ENCODE results near the gene PLD3. TPM values are rescaled to one million over a fixed set of nuclear protein-coding genes. Genes with fewer than 3 reads are reported as not detected.
A peak's percentile ranks its signal among the peaks of the same experiment; 100 is the strongest.

Gene PLD3
- total RNA-seq, 1 experiment from 2014 or later, result 146 TPM

DNA sequence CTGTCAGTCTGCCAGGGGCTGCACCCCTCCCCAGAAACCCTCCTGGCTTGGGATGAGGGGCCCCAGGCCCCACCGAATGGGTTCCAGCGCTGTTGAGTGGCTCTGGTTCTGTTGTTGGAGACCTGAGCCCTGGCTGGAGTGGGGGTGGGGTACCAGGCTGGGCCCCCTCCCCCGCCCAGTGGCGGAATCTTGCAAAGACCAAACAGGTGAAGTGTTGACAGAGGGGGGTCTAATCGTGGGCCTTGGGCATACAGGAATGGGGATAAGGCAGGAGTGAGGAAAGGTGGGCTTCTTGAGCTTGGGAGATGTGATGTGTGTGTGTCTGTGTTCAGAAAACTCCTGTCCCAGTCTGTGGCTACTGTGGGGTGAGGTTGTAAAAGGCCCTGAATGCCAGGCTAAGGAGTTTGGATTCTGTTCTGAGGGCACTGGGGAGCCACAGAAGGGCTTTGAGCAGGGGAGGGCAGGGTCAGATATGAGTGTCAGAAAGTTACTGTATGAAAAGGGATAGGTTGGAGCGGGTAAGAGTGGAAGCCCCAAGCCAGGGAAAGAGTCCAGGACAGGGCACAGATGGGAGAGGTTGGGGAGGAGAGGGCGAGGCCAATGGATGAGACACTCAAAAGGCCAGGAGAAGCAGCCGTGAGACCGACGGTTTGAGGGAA, 41.7 kb downstream of the PLD3 start, which contains the start of gene HIPK4:
HIPK4 (minus strand) TSS at position 98 of the 659 bp plus-strand sequence. CDS start 279 bp downstream, outside the sequence.
- H3K36me3 ChIP-seq (ENCODE audit: low read depth), result no peaks in the 10 kb centered on the region
- no peak for DNase-seq
- no peak within 1 kb of the TSS for H3K4me2 ChIP-seq
- no peaks in the 10 kb centered on the region for H3K9me3 ChIP-seq (ENCODE audit: insufficient read depth, low read depth)
- intact Hi-C loops (cut with micrococcal nuclease; ENCODE audit: unreplicated experiment), result loop anchor here (5.0 to 10.0 kb wide), 2 partner anchors 43 to 135 kb away; partner anchors contain the start of genes C19orf47 and PLD3
- H3K4me1 ChIP-seq (replicated peaks; ENCODE audit: insufficient read depth), result peaks cover 18% of the 10 kb centered on the region
- H3K9me2 ChIP-seq (ENCODE audit: insufficient read depth), result no peaks in the 10 kb centered on the region
- no peak within 1 kb of the TSS for H3K27ac ChIP-seq
- CTCF ChIA-PET, result no interaction called here
- no peak within 1 kb of the TSS for H2AFZ ChIP-seq
- H3K4me3 ChIP-seq, result no peak within 1 kb of the TSS
- H3K79me2 ChIP-seq (ENCODE audit: low read depth), result no peaks in the 10 kb centered on the region
- POLR2A ChIA-PET (ENCODE audit: unreplicated experiment), result no interaction called here
- TF ChIP-seq, protein P1, sequence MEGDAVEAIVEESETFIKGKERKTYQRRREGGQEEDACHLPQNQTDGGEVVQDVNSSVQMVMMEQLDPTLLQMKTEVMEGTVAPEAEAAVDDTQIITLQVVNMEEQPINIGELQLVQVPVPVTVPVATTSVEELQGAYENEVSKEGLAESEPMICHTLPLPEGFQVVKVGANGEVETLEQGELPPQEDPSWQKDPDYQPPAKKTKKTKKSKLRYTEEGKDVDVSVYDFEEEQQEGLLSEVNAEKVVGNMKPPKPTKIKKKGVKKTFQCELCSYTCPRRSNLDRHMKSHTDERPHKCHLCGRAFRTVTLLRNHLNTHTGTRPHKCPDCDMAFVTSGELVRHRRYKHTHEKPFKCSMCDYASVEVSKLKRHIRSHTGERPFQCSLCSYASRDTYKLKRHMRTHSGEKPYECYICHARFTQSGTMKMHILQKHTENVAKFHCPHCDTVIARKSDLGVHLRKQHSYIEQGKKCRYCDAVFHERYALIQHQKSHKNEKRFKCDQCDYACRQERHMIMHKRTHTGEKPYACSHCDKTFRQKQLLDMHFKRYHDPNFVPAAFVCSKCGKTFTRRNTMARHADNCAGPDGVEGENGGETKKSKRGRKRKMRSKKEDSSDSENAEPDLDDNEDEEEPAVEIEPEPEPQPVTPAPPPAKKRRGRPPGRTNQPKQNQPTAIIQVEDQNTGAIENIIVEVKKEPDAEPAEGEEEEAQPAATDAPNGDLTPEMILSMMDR (conservative IDR thresholded peaks at IDR 0.05), result no peak
- TF ChIP-seq EZH2 (IDR thresholded peaks at IDR 0.05; ENCODE audit: low read depth), result no peak
- H3K27me3 ChIP-seq (ENCODE audit: insufficient read depth, low read depth), result no peaks in the 10 kb centered on the region
- no peaks in the 10 kb centered on the region for H4K20me1 ChIP-seq (ENCODE audit: insufficient read depth)
- H3F3A ChIP-seq (ENCODE audit: insufficient read depth, low read depth), result no peaks in the 10 kb centered on the region; the same call in 1 of the 2 replicates
- no TSS peak for BruUV-seq (replicated peaks)

DNA sequence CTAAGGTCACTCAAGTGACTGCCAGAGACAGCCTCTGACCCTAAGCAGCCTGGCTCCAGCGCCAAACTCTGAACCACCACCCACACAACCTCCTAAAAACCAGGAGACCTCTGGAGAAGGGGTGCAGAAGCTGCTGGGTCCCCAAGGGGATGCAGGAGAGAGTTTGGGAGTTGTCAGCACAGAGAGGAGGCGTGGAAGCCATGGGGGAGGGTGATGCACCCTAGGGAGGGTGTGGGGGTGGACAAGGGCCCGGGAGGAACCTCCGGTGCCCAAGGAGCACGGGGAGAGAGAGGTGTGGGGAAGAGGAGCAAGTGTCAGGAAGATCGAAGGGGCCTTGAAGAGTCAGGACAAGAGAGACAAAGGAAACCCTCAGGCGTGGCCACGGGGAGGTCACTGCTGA, 43.6 kb downstream of the PLD3 start:
- intact Hi-C loops (cut with micrococcal nuclease; ENCODE audit: unreplicated experiment), result loop anchor here (2.0 to 10.0 kb wide), 3 partner anchors 45 to 133 kb away; partner anchors contain the start of genes BLVRB, C19orf47 and PLD3
- H4K20me1 ChIP-seq (ENCODE audit: insufficient read depth), result no peaks in the 10 kb centered on the region
- BruUV-seq (replicated peaks), result no TSS peak
- no peak for DNase-seq
- H3K79me2 ChIP-seq (ENCODE audit: low read depth), result no peaks in the 10 kb centered on the region
- H3K9me2 ChIP-seq (ENCODE audit: insufficient read depth), result no peaks in the 10 kb centered on the region
- H3K4me3 ChIP-seq, result no peak overlapping the region
- ChIA-PET POLR2A (ENCODE audit: unreplicated experiment) (no interaction called here), CTCF (no interaction called here)
- H3K4me1 ChIP-seq (replicated peaks; ENCODE audit: insufficient read depth), result peaks cover 18% of the 10 kb centered on the region
- H3F3A ChIP-seq (ENCODE audit: insufficient read depth, low read depth), result no peaks in the 10 kb centered on the region; the same call in 1 of the 2 replicates
- H3K36me3 ChIP-seq (ENCODE audit: low read depth), result no peaks in the 10 kb centered on the region
- no peak overlapping the region for H3K27ac ChIP-seq
- peak overlapping the region; percentile 73; the same call in 1 of the 2 replicates for H2AFZ ChIP-seq
- H3K9me3 ChIP-seq (ENCODE audit: insufficient read depth, low read depth), result no peaks in the 10 kb centered on the region
- TF ChIP-seq, protein P1 (conservative IDR thresholded peaks at IDR 0.05), result no peak
- TF ChIP-seq EZH2 (IDR thresholded peaks at IDR 0.05; ENCODE audit: low read depth), result no peak
- H3K27me3 ChIP-seq (ENCODE audit: insufficient read depth, low read depth), result no peaks in the 10 kb centered on the region
- peak overlapping the region; percentile 77 for H3K4me2 ChIP-seq

DNA sequence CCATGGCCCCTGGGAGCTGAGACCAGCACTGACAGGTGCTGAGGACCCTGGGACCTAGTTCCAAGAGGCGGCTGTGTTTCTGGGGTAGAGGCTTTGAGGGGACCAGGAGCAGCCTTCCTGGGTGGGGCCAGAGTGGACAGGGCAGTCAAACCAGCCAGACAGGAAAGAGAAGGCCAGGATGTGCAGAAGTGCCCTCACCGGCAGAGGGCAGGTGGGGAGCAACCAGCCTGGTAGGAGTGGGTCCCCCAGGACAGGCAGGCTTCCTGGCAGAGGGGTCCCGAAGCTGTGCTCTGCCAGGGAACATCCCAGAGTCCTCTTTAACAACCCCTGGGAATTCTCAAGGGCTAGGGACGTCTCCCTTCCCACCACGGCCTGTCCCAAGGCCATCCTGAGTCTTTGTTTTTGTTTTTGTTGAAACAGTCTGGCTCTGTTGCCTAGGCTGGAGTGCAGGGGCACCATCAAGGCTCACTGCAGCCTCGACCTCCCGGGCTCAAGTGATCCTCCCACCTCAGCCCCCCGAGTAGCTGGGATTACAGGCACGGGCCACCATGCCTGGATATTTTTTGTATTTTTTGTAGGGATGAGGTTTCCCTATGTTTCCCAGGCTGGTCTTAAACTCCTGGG, 44.5 kb downstream of the PLD3 start:
- H3F3A ChIP-seq (ENCODE audit: insufficient read depth, low read depth), result no peaks in the 10 kb centered on the region; the same call in 1 of the 2 replicates
- no peaks in the 10 kb centered on the region for H3K79me2 ChIP-seq (ENCODE audit: low read depth)
- H3K36me3 ChIP-seq (ENCODE audit: low read depth), result no peaks in the 10 kb centered on the region
- peak overlapping the region; percentile 73 for H2AFZ ChIP-seq
- intact Hi-C loops (cut with micrococcal nuclease; ENCODE audit: unreplicated experiment), result loop anchor here (2.0 to 10.0 kb wide), 3 partner anchors 46 to 132 kb away; partner anchors contain the start of genes BLVRB, C19orf47 and PLD3
- H4K20me1 ChIP-seq (ENCODE audit: insufficient read depth), result no peaks in the 10 kb centered on the region
- no peaks in the 10 kb centered on the region for H3K9me3 ChIP-seq (ENCODE audit: insufficient read depth, low read depth)
- BruUV-seq (replicated peaks), result no TSS peak
- no peaks in the 10 kb centered on the region for H3K9me2 ChIP-seq (ENCODE audit: insufficient read depth)
- H3K27ac ChIP-seq, result peak overlapping the region; percentile 33; the same call in 1 of the 2 replicates
- peak; percentile 70 to 85 for DNase-seq
- TF ChIP-seq, protein P1 (conservative IDR thresholded peaks at IDR 0.05), result peak; percentile 76
- no peak for TF ChIP-seq EZH2 (IDR thresholded peaks at IDR 0.05; ENCODE audit: low read depth)
- peak overlapping the region; percentile 77 for H3K4me2 ChIP-seq
- CTCF ChIA-PET, result interaction anchor here (0.7 kb wide), 1 partner anchor 17 kb away, joined by 3 read pairs; no protein-coding TSS in a partner anchor
- peaks cover 18% of the 10 kb centered on the region for H3K4me1 ChIP-seq (replicated peaks; ENCODE audit: insufficient read depth)
- POLR2A ChIA-PET (ENCODE audit: unreplicated experiment), result no interaction called here
- H3K4me3 ChIP-seq, result peak overlapping the region; percentile 40; the same call in 1 of the 2 replicates
- H3K27me3 ChIP-seq (ENCODE audit: insufficient read depth, low read depth), result no peaks in the 10 kb centered on the region

Measured in PC-9 (cell line).